ENCODE results near the gene WDR47.

GRCh38 chr1:108976658-108977057, 65.2 kb downstream of the WDR47 start:
- TF ChIP-seq CTCF (conservative IDR thresholded peaks at IDR 0.05; ENCODE audit: low read depth, low read length) (no peak), EZH2 (IDR thresholded peaks at IDR 0.05; ENCODE audit: borderline replicate concordance, low read depth, low read length, poor library complexity, severe bottlenecking) (no peak)
